ENCODE results near the gene SLC39A12.
"Not testable (repeated sequence)": the region's sequence is repeated elsewhere in the genome, so short reads cannot be mapped to it uniquely, and the experiment has no call there.

DNA sequence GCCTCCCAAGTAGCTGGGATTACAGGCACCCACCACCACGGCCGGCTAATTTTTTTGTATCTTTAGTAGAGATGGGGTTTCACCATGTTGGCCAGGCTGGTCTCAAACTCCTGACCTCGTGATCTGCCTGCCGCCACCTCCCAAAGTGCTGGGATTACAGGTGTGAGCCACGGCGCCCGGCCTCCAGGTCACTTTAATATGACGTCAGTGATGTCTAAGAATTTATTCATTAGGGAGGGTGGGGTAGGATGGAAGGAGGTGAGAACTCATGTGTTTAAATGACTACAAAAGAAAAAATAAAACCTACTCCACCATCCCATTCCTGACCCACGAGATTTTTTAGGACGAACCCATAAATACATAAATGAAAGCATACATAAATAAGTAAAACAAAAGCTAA lies 2.7 kb downstream of the SLC39A12 start:
- TF ChIP-seq KDM1A (IDR thresholded peaks at IDR 0.05; ENCODE audit: low read depth); POLR2A (IDR thresholded peaks at IDR 0.05; ENCODE audit: low read length); ELK1 (IDR thresholded peaks at IDR 0.05; ENCODE audit: low read depth, low read length); SREBF2 (IDR thresholded peaks at IDR 0.05); CEBPB (IDR thresholded peaks at IDR 0.05); RAD21 (conservative IDR thresholded peaks at IDR 0.05 in 1 of 2, IDR thresholded peaks at IDR 0.05 in 1 of 2): not testable (repeated sequence)
- TF ChIP-seq, protein P1, sequence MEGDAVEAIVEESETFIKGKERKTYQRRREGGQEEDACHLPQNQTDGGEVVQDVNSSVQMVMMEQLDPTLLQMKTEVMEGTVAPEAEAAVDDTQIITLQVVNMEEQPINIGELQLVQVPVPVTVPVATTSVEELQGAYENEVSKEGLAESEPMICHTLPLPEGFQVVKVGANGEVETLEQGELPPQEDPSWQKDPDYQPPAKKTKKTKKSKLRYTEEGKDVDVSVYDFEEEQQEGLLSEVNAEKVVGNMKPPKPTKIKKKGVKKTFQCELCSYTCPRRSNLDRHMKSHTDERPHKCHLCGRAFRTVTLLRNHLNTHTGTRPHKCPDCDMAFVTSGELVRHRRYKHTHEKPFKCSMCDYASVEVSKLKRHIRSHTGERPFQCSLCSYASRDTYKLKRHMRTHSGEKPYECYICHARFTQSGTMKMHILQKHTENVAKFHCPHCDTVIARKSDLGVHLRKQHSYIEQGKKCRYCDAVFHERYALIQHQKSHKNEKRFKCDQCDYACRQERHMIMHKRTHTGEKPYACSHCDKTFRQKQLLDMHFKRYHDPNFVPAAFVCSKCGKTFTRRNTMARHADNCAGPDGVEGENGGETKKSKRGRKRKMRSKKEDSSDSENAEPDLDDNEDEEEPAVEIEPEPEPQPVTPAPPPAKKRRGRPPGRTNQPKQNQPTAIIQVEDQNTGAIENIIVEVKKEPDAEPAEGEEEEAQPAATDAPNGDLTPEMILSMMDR (IDR thresholded peaks at IDR 0.05) = not testable (repeated sequence)

Data from A549 (cell line).